ENCODE measurements around the gene AP1B1.

DNA sequence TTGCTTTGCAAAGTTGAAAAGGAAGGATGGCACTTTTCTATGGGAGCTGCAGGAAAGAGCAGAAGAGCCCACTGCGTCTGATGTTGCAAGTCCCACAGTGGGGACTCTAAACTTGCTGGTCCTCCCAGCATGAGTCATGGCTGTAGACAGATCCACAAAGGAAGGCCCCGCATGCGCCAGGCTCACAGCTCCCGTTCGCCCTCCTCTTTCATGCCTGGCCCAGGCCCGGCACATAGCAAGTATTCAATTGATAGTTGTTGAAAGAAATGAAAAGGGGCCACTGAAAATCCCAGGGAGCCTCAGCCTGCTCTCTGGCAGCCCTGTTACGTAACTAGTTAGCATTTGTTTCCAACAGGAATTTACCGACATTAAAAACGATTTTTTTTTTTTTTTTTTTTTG is 18.9 kb downstream of the AP1B1 start:
- TF ChIP-seq, protein P1, sequence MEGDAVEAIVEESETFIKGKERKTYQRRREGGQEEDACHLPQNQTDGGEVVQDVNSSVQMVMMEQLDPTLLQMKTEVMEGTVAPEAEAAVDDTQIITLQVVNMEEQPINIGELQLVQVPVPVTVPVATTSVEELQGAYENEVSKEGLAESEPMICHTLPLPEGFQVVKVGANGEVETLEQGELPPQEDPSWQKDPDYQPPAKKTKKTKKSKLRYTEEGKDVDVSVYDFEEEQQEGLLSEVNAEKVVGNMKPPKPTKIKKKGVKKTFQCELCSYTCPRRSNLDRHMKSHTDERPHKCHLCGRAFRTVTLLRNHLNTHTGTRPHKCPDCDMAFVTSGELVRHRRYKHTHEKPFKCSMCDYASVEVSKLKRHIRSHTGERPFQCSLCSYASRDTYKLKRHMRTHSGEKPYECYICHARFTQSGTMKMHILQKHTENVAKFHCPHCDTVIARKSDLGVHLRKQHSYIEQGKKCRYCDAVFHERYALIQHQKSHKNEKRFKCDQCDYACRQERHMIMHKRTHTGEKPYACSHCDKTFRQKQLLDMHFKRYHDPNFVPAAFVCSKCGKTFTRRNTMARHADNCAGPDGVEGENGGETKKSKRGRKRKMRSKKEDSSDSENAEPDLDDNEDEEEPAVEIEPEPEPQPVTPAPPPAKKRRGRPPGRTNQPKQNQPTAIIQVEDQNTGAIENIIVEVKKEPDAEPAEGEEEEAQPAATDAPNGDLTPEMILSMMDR (IDR thresholded peaks at IDR 0.05): no peak
- no peak for TF ChIP-seq POLR2A (IDR thresholded peaks at IDR 0.05)

All from body of pancreas (tissue), 4 donors.